GM21619 (cell line): Measurements from ENCODE around the gene HMGN1.
"Not testable (repeated sequence)": the region's sequence is repeated elsewhere in the genome, so short reads cannot be mapped to it uniquely, and the experiment has no call there.

Experiments
- ATAC-seq: cut with Tn5 transposase; IDR thresholded peaks from one replicate; pipeline ENCODE4 v1.9.1; 2021; ENCODE audit not compliant: unreplicated experiment

The HMGN1 gene

GRCh38 chr21:39348355-39349210 lies at the start of gene HMGN1:
Gene HMGN1, minus strand, starts transcription at chr21:39349088. Its CDS starts 171 bp downstream, at chr21:39348917.
- peak; percentile 42 for ATAC-seq

- ATAC-seq = no peak
Measured at GRCh38 chr21:39397646-39398385, 48.9 kb upstream of the HMGN1 start.

- ATAC-seq = no peak
Measured at GRCh38 chr21:39392981-39393380, 44.1 kb upstream of the HMGN1 start.

- no peak for ATAC-seq
Measured at GRCh38 chr21:39390212-39390765, 41.4 kb upstream of the HMGN1 start.

GRCh38 chr21:39388811-39389155 lies 39.9 kb upstream of the HMGN1 start:
- no peak for ATAC-seq

- ATAC-seq = peak; percentile 76
Measured at GRCh38 chr21:39388038-39388810, 39.3 kb upstream of the HMGN1 start.

GRCh38 chr21:39387461-39388037 lies 38.7 kb upstream of the HMGN1 start:
- ATAC-seq = peak; percentile 45

GRCh38 chr21:39386899-39387298 lies 38.0 kb upstream of the HMGN1 start:
- no peak for ATAC-seq

GRCh38 chr21:39386194-39386593 lies 37.3 kb upstream of the HMGN1 start:
- no peak for ATAC-seq

GRCh38 chr21:39385299-39386145 lies 36.6 kb upstream of the HMGN1 start:
- ATAC-seq = no peak

- no peak for ATAC-seq
Measured at GRCh38 chr21:39384674-39385298, 35.9 kb upstream of the HMGN1 start.

- ATAC-seq = not testable (repeated sequence)
Measured at GRCh38 chr21:39382096-39382495, 33.2 kb upstream of the HMGN1 start.

GRCh38 chr21:39381009-39381408 lies 32.1 kb upstream of the HMGN1 start:
- ATAC-seq = no peak

GRCh38 chr21:39379986-39380891 lies 31.4 kb upstream of the HMGN1 start:
- peak; percentile 90 for ATAC-seq

GRCh38 chr21:39377444-39378050 lies 28.7 kb upstream of the HMGN1 start:
- no peak for ATAC-seq

- ATAC-seq = no peak
Measured at GRCh38 chr21:39375446-39375845, 26.6 kb upstream of the HMGN1 start.

- no peak for ATAC-seq
Measured at GRCh38 chr21:39374046-39374445, 25.2 kb upstream of the HMGN1 start.

- ATAC-seq = no peak
Measured at GRCh38 chr21:39373634-39374033, 24.7 kb upstream of the HMGN1 start.
